HG03097 (cell line): ENCODE results near the gene MCM6.
A peak's percentile ranks its signal among the peaks of the same experiment; 100 is the strongest.
"Not testable (repeated sequence)": the region's sequence is repeated elsewhere in the genome, so short reads cannot be mapped to it uniquely, and the experiment has no call there.

ENCODE experiments used
- ATAC-seq: cut with Tn5 transposase; IDR thresholded peaks from one replicate; pipeline ENCODE4 v1.9.1; 2021; ENCODE audit not compliant: unreplicated experiment, low FRiP score

The MCM6 gene

DNA sequence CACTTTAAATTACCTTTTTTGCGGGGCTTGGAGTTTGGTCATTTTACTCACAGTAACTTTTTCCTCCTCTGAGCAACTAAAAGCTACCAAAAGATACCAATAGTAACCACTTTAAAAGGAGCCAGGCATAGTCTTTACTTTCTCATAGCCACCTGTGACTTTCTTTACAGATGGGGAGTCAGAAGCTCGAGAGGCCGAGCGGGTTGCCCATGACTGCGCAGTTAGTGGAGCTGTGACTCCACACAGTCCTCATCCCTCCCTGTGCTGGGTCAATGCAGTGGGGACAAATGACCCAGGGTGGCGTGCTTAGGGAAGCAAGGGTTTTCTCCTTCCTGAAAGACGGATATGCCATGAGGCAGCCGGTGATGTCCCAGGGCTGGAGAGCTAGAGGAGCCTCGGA lies 51.1 kb downstream of the MCM6 start:
- ATAC-seq: no peak

DNA sequence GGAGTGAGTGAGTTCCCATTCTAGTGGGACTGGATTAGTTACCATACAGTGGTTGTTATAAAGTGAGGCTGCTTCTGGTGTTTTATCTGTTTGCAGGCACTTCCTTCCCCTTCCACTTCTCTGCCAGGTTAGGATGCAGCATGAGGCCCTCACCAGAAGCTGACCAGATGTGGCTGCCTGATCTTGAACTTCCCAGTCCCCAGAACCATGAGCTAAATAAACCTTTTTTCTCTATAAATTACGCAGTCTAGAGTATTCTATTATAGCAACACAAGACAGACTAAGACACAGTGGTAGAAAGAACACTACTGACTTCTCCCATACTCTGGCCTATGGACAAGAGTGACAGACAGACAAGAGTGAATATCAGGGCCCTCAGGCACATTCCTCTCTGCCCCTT lies 53.4 kb downstream of the MCM6 start:
- ATAC-seq: no peak

DNA sequence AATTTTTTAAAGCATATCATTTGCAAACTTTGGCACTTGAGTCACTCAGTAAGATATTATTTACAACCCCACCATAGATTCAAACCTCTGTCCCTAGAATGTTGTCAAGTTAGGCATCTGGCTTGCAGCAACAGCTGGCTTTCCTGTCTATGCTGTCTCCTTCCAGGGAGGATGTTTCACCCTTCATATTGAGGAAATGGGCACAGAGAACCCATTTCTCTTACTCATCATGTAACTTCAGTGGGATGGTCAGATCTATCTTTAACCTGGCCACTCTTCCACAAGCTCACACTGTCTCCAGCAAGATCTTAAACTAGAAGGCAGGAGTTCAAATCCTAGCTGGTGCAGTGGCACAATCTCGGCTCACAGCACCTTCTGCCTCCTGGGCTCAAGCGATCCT lies 55.1 kb downstream of the MCM6 start:
- ATAC-seq: no peak

DNA sequence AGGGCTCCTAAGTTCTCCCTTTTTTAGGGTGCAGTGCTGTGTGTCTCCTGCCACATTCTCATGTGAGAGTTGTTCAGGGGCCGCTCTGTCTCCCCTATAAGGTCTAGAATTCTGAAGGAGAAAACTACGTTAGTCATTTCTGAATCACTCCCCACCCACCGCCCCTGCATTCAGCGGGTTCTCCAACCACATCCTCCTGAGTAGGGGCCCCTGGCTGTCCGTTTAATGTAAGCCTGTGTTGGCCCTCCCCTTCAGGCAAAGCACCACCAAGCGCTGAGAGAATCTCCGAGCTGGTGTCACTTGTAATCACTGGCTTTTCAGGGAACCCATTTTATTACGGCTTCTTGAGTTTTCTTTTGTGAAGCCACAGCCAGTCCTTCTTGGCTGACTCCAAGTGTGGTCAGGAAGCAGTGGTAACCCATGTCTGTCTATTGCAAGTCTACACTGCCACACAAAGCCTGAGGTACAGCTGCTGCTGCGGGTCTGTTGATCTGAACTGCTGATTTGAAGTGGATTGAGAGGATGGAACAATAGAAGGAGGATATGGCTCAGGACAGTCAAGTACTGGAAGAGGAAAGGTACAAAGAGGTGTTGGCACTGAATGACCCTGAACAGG lies 56.1 kb downstream of the MCM6 start:
- peak; percentile 66 for ATAC-seq

DNA sequence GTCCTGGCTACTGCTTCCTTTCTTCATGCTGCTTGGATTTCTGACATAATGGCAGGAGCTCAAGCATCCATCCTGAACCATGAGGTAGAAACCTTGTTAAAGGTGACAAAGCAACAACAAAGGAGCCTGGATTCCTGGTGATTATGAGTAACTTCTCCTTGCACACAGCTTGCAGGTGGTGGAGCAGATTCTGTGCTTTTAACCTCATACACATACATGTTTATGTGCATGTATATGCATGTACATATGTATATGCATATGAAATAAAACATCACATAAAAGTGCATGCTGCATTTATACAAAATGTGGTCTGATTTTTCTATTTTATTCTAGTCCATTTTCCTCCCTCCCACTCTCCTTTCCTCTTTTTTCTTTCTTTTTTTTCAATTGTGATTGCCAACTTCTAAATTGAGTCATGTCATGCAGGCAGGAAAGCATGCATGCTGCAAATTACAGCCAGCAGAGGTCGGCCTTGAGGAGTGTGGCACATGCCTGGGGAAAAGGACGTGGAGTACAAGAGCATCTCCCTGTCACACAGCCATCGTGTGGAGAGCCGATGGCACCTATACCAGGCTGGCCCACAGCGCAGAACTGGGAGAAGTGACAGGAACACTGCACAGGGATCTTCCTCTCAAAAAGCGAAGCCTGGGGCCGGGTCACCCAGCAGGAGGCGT lies 57.2 kb downstream of the MCM6 start:
- no peak for ATAC-seq

DNA sequence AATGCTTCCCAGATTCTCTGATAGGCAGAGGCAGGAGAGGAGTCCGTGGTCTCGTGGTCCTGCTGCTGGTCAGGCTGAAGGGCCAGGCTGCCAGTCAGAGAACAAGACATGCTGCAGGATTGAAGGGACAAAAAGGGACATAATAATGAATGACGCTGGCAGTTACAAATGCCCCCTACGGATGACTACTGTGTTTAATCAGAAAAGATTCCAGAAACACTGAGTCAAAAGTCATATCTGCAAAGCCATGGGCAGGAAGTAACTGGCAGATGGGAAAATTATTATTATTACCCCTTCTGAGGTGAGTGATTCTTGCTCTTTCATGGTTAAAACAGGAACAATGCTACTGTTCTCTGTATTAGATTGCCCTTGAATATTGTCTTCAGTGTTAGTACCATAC lies 58.3 kb downstream of the MCM6 start:
- ATAC-seq: no peak

DNA sequence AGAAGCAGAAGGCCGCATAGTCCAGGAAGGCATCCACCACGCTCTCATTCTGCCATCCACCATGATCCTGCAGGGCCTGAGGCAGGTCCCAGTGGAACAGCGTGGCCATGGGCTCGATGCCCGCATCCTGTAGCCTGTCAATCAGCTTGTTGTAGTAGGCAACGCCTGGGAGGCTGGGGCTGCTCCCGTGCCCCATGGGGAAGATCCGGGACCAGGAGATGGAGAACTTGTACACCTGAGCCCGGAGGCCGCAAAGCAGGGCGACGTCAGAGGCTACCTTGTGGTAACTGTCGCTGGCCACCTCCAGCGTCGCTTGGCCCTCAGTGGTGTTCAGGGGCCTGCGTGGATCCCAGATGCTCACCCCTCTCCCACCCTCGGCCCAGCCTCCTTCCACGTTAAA lies 58.8 kb downstream of the MCM6 start:
- ATAC-seq: no peak

DNA sequence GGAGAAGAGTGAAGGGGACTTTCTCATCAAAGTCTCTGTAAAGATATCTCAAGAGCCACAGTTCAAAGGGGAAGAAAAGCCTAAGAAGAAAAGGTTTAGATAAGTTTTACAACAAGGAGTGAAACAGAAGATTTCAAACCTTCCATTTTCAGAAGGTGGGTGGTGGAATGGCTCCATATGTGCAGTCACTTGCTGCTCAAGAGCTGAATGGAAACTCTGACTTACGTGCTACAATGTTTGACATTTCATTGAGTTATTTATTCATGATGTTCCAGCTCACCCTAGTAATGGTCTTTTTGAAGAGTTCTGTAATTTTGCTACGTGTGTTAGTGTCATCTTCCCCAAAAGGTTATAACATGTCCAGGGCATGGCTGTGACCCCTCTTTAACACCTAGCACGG lies 61.0 kb downstream of the MCM6 start:
- no peak for ATAC-seq

DNA sequence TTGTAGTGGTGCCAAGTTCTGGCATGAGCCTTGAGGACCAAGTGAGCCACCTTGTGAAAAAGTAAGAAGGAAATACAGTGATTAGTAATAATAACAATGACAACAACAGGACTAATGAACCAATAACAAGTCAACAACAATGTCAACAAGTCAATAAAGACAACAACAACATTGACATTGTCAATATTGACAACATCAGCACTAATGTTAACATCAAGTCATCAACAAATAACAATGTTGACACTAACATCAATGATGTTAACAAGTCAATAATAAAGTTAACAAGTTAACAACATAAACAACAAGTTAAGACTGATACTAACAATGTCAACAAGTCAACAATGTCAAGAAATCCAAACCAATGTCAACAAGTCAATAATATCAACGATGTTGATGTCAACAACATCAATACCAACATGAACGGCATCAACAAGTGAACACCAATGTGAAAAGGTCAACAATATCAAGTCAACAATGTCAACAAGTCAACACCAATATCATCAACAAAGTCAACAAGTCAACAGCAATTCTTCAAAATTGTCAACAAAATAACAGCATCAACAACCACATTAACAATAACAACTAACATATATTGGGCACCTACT lies 63.2 kb downstream of the MCM6 start:
- ATAC-seq: no peak

DNA sequence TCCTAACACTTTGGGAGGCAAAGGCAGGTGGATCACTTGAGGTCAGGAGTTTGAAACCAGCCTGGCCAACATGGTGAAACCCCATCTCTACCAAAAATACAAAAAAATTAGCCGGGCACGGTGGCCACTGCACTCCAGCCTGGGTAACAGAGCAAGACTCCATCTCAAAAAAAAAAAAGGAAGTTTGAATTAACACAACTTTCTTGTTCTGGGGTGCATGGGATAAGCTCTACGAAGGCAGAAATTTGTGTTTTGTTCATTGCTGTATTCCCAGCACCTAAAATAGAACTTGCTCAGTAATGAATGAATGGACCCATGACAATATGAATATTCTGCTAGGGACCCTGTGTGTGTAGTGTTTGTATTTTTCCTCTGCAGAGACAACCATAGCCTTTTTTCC lies 68.4 kb downstream of the MCM6 start:
- not testable (repeated sequence) for ATAC-seq

DNA sequence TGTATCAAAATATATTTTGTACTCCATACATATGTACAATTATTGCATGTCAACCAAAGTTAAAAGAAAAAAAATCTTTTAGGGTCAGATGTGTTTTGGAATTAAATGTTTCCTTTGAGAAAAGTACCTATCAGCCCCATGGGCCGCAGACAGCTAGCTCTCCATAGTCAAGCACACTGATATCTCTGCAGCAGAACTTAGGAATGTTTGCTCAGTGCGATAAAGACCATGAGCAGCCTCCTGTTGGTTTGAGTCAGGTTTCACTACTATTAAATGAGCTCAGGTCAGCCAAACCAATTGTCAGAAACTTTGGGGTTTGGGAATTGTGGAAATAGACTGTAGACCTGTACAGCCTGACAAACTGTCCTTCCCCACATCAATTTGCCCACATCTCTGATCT lies 73.0 kb downstream of the MCM6 start:
- ATAC-seq: no peak

DNA sequence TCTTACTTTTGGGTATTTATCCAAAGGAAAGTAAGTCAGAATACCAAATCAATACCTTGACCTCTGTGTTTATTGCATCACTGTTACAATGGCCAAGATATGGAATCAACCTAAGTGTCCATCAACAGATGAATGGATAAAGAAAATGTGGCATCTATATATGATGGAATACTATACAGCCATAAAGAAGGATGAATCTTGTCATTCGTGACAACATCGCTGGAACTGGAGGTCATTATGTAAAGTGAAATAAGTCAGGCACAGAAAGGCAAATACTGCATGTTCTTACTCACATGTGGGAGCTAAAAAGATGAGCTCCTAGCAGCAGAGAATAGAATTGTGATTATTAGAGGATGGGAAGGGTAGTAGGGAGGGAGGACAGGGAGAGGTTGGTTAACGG lies 73.9 kb downstream of the MCM6 start:
- no peak for ATAC-seq

DNA sequence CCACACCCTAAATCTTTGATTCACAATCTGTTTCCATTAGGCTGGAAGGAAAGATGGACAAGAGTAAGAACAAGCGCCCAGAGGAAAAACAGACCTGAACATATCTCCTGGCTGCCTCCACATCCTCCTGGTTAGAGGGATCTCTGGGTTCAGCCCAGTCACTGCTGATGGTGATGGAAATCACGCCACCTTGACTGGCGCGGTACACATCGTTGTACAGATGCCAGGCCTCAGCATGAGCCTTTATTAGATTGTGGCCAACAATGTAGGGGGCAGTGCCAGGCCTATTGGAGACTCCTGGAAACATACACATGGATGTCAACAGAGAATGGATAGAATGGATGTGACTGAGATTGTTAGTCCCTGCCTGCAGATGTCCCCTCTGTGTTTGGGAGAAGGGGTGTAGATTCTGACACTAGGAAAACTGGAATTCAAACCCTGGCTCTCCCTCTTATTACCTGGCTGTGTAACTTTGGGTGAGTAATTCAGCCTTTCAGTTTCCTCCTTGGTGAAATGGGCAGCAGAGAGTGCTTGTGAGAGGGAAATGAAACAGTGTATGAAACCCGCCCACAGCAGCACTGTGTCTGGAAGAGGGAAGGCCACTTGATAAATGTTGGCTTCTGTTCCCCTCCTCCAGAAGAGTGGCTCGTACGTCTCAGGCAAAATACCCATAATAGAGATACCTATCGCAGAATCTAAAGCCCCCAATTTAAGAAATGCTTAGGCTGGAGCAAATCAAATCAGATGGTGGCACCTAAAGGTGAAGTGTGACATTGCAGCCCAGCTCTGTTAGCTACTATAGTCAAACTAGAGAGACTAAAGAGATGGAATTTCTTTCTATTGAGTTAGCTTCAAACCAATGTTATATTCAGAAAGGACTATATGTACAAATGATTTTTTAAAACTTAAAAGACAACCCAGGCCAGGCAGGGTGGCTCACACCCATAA lies 75.5 kb downstream of the MCM6 start:
- no peak for ATAC-seq

DNA sequence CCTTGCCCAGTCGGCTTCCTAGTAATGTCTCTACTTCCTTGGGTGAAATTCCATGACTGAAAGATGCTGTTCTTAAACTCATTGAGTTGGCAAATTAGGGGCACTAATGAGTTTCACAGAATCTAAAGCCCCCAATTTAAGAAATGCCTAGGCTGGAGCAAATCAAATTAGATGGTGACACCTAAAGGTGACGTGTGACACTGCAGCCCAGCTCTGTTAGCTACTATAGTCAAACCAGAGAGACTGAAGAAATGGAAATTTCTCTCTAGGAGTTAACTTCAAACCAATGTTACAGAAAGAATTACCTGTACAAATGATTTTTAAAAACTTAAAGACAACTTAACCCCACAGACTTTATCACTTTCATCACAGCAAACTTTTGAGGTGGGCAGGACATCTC lies 76.5 kb downstream of the MCM6 start:
- no peak for ATAC-seq

DNA sequence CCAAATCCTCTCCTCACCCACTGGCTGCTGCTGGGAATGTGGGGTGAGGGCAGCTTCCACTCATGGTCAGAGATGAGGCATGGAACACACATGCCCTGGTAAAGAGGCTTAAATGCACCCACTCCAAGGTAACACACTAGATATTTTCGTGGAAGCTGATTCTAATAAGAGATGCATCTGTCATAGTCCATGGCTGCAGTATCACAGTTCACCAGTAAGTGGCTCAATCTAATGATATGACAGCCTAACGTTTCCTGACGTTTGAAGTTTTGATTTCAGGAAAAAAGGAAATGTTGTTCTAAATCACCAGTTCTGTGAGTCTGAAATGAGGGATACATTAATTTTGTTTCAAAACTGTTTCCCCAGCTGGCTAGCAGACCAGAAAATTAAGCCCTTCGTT lies 77.5 kb downstream of the MCM6 start:
- ATAC-seq: no peak

DNA sequence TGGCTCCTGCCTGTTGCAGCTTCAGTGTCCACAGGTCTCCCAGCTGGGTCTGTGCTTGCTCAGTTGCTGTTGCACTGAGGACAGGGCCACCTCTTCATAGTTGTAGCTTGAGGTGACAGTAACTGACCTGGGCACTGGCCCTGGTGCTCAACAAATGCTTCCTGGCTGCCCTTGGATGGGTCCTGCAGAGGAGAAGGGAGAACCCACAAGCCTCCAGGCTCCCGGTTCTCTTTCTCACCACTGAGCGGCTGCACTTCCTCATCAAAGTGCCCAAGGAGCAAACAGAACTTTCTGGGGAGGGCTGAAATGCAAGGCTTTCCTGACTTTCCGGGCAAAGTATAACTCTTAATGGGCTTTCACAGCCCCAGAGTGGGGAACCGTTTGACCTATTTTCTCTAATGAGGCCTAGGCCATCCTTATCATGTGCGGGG lies 78.0 kb downstream of the MCM6 start:
- ATAC-seq: no peak

DNA sequence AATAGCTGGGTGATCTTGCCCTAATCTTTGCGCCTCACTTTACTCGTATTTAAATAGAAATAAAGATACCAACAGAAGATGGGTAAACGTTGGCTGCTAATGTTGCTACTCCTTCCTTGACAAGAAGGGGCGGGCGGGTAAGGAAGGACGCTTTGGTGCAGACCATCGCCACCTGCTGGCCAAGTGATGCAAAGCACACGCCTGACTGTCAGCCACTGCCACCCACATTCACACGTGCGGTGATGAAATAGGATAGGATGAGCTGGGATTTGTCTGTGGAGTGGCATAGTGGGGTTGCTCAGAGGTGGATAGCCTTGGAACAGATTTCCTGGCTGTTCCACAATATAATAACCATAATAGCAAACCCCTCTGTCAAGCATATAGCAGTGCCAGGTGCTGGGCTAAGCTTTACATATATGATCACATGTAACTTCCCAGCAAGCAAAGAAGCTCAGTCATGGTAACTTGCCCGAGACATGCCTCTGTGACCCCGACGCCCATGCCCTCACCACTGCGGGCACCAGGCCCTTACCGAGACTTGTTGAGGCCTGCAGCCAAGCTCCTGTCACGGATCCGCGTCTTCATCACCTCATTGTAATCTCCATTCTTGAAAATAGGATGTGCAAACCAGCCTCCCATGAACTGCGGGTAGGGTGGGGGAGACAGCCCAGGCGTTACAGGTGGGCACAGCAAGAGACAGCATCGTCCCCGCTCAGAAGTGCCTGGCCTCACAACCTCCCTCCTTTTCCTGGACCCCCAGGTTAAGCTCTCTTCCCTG lies 78.6 kb downstream of the MCM6 start:
- ATAC-seq: peak; percentile 70

DNA sequence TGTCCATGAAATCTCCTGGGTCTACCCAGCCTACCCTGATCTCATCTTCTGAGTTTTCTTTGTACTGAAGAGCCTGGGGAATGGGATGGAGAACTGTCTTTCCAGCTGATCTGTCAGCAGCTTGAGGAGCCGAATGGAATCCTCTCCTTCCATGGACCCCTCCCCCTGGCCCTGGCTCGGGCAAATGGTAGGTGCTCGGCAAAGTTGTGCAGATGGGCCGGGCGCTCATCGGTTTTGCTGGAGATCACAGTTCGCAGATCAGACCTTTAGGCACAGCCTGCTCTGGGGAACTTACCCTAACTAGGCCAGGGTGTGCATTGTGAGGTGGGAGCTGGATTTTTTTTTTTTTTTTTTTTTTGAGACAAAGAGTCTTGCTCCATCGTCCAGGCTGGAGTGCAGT lies 79.6 kb downstream of the MCM6 start:
- no peak for ATAC-seq

DNA sequence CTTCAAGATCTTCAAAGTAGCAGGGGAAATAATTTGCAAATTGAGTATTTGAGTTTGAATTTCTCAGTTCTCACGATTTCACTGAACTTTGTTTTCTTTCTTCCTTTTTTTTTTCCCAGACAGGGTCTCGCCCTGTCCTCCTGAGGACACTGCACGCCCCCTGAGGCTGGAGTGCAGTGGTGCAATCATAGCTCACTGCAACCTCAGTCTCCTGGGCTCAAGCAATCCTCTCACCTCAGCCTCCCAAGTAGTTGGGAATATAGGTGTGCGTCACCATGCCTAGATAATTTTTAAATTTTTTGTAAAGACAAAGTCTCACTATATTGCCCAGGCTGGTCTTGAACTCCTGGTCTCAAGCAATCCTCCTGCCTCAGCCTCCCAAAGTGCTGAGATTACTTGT lies 80.6 kb downstream of the MCM6 start:
- not testable (repeated sequence) for ATAC-seq

DNA sequence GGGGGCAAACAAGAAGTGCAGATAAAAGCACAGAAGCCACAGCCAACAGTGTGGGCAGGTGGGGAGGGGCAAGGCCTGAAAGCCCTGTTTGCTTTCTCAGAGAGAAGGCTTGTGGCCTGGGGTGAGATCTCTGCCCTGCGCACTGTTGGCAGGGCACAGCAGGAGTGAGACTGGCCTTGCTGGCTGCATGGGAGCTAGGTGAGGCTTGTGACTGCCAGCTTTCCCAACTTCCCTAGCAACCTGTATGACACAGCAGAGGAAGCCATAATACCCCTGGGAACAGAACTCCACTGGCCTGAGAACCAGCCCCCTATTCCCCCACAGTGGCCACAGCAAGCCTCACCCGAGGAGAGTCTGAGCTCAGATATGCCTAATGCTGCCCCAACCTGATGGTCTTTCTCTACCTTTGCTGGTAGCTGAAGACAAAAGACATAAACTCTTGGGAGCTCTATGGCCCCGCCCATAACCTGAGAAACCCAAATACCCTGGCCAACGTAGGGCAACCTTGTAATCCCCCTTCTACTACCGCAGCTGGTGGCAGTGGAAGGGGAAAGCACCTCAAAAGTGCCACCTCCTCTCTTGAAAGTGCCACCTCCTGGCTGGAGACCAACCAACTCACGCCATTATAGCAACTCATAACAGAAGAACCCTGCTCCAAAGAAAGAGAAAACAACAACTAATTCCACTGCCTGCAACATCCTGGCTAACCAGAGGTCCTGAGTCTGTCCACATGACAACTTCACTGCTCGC lies 83.7 kb downstream of the MCM6 start:
- no peak for ATAC-seq
